ENCODE measurements around the gene DCAF7. TPM values are rescaled to one million over a fixed set of nuclear protein-coding genes. Genes with fewer than 3 reads are reported as not detected.
A peak's percentile ranks its signal among the peaks of the same experiment; 100 is the strongest.

Gene DCAF7
- total RNA-seq, 1 donor from 2014 or later, result 24.3 TPM

DNA sequence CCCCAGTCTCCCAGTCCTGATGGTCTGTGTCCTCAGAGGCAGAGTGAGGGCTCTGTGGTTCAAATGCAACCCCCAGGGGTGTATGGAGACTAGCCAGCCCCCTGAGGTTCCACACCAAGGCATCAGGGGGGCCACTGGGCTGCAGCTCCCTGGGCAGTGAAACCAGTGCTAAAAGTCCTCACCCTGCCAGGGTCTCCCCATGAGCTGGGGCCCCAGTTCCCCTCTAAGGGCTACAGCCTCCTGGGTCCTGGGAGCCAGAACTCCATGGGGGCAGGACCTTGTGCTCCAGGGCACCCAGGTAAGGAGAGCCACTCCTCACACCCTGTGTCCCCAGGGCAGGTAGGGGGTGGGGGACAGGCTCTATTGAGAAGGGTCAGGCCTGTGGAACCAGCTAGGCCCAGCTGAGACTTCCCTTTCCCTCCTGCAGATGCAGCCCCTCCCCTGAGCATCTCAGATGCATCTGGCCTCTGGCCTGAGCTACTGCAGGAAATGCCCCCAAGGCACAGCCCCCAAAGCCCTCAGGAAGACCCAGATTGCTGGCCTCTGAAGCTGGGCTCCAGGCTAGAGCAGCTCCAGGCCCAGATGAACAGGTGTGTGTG, 6.4 kb upstream of the DCAF7 start:
- DNase-seq (ENCODE audit: low spot score) (no peak), ATAC-seq (no peak)

DNA sequence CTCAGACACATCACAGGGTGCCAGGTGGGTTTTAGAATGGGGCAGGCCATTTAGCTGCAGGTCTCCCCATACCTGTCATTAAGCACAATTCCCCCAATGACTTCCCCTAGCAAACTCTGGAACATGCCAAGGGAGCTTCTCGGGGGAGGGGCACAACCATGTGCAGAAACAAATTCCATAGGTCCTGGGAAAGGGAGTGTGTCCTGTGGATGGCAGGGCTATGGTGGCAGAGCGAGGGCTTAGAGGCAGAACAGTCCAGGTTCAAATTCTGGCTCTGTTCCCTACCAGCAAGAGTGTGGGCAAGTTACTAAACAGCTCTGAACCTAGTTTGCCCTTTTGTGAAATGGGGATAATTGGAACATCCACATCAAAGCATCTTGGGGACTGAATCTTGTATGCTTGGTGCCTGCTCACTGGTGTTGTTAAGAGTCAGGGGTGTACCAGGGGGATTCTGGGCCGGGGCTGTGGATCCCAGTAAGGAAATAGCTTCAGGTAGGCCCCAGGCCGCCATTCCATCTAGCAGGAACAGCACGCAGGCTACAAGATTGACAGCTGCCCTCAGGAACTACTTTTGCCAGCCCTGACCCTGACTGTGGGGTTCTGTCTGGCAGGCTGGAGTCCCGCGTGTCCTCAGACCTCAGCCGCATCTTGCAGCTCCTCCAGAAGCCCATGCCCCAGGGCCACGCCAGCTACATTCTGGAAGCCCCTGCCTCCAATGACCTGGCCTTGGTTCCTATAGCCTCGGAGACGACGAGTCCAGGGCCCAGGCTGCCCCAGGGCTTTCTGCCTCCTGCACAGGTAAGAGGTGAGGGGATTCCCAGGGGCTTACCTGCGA, 5.6 kb upstream of the DCAF7 start:
- DNase-seq (ENCODE audit: low spot score) (no peak), ATAC-seq (no peak)

DNA sequence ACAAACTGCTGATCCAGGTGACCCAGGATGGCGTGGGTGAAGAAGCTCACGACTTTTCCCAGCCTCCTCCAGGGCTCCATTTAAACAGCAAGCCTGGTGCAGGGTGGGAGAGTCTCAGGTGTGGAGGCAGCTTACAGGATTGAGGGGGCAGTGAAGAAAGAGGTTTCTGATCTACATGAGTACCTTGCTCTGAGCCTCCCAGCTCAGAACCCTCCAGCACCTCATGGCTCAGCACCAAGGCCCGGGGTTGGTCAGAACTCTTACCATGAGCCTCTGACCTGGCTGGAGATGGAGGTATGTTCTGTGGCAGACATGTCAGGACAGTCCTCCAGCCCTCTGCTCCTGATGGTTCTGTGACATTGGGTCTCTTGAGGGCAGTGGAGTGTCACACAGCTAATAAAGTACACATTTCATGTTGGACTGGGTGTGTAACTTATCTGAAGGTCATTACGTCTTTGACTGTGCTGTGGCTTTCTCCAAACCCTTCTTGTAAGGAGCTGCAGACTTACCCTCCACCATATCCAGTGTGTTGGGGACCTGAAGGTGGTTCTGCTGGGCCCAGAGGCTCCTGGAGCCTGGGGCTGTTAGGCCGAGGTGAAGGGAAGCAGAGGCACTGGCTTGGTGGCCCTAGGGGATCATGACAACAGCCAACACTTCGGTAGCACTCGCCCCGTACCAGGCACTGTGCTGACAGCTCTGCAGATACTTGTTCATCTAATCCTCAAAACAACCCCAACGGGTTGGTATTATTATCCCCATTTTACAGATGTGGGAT, 3.8 kb upstream of the DCAF7 start:
- ATAC-seq, result no peak
- no peak for DNase-seq (ENCODE audit: low spot score)

DNA sequence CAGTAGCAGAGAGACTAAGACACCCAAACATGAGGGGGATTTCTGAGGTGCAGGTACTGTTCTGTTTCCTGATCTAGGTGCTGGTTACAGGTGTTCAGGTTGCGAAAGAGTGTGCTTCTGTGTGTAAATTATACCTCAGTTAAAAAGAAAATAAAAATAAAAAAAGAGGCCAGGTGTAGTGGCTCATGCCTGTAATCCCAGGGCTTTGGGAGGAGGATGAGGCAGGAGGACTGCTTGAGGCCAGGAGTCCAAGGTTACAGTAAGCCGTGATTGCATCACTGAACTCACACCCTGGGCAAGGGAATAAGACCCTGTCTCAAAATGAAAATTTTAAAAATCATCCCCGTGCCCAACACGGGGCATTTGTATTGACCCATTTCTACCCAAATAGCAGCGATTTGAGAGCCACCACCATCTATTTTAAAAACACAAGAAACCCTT, 3.2 kb upstream of the DCAF7 start:
- DNase-seq (ENCODE audit: low spot score), result peak; percentile 15

DNA sequence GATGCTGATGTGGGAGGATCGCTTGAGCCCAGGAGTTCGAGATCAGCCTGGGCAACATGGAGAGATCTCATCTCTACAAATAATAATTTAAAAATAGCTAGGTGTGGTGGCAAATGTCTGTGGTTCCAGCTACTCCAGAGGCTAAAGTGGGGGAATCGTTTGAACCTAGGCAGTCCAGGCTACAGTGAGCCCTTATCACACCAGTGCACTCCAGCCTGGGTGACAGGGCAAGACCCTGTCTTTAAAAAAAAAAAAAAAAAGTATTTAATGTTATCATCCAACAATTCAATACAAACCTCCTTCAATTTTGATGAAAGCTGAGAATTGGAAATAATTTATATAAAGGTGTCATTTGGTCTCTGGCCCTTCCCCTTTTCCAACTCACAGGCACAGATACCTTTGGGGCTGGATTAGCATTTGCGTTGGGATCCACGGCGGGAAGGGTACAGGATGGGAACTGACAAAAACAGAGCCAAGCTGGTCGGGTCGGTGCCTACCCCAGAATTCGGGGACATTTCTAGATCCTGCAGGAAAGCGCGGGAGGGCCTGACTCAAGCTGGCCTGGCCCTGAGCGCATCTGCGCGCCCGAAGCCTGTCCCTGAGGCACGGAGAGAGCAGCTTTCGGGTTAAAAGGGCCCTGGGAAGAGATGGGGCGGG, 860 bp upstream of the DCAF7 start:
- DNase-seq (ENCODE audit: low spot score) (peak; percentile 21), ATAC-seq (peak; percentile 36)

More for the DNA sequence above, 3.2 kb upstream of the DCAF7 start:
- ATAC-seq, result no peak

DNA sequence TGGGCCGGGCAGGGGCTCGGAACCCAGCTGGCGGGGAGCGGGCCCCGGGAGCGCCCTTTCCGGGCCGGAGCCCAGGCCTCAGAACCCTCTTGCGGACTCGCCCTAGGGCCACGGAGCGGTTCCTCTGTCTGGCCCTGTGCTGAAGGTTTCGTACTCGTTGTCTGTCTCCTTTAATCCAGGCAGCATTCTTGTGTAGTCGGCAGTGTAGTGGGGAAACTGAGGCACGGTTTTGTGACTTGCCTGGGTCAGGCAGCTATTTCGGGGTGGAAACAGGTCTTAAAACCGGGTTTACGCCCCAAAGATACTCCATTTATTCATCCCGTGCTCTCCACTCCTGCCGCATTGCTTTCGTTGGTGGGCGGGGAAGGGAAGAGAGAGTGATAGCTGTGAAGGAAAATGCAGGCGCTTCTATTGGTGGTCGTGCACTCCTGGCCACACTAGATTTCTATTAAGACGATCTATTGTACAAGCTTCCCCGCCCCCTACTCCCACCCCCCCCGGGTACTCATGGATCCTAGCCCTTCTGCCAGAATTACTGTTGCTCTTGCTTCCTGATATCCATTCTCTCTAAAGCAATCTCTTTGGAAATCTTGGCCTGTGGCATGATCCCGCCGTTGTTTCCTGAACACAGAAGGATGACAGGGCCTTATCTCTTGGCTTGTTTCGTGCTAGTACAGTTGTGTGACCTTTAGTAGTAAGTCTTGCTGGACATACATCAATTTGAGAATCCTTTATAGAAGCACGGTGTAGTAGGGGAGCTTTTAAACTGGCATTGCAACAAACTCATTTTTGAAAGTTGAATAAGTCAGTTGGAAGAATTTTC, 751 bp downstream of the DCAF7 start:
- peak; percentile 42 for DNase-seq (ENCODE audit: low spot score)

DNA sequence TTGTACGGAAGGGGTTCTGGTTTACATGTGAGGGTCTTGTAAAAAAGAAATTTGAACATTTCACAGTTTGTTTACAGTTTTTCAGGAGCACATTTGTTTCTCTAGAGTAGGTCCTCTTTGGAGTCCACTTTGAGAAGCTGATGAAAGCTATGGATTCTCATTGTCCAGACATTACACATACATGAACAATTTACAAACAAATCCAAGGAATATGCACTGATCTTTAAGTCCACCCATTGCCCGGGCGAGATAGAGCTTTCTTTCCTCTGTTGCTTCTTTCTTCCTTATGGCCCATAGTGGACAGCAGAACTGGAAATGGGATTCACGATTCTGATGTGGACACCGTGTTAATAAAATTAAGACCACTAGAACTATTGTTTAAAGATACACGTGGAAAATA, 1.9 kb downstream of the DCAF7 start:
- ATAC-seq (no peak), DNase-seq (ENCODE audit: low spot score) (no peak)

More for the DNA sequence above, 751 bp downstream of the DCAF7 start:
- peak; percentile 6 for ATAC-seq

DNA sequence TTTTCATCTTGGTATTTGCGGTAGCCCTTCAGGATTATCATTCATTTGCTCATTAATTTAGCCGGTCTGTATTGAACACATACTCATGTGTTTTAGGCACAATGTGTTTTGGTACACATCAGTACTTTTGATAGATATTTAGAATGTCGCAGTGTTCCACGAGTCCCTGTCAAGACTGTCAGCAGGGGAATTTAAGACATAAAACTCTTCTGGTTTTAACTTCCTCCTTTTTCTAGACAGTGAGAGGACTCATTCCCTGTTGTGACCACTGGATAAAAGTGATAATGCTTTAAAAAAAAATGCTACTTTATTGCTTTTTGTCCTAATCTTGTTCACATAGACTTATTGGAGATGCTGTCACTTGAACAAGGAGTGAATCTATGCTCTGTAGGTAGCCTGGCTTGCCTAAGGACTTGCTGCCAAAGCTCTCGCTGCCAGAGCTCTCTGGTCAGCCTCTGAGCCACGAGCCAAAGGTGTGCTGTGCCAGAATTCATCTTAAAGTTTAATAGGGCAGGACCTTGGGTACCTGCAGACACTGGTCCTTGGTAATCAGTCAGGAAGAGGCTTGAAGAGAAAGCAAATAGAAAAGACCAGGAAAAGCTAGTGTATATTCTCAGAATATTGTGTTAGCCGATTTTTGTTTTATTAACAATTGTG, 5.4 kb downstream of the DCAF7 start:
- ATAC-seq, result peak; percentile 96
- DNase-seq (ENCODE audit: low spot score), result peak; percentile 75

DNA sequence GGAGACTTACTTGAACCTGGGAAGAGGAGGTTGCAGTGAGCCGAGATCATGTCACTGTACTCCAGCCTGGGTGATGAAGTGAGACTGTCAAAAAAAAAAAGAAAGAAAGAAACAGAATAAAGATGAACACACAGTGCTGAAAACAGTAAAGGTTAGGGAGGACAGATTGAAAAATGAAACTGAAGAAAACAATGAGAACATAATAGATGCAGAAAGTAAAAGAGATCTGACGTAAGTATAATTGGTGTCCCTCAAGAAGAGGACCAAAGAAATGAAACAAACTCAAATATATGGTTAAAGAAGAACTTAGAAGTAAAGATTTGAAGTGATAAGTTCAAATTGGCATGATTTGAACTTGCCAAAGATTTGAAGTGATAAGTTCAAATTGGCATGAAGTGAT, 7.1 kb downstream of the DCAF7 start:
- DNase-seq (ENCODE audit: low spot score) (no peak), ATAC-seq (no peak)

DNA sequence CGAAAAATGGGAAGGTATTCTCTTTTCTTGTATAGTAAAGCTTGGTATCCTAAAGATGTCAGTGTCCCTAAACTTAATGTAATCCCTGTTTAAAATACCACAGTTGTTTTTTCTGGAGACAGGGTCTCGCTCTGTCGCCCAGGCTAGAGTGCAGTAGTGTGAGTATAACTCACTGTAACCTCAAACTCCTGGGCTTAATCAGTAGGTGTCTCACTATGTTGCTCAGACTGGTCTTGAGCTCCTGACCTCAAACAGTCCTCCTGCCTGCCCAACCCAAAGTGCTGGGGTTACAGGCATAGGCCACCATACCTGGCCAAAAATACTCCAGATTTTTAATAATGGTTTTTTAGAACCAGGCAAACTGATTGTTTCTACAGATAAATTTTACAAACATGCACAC, 8.2 kb downstream of the DCAF7 start:
- ATAC-seq, result no peak

DNA sequence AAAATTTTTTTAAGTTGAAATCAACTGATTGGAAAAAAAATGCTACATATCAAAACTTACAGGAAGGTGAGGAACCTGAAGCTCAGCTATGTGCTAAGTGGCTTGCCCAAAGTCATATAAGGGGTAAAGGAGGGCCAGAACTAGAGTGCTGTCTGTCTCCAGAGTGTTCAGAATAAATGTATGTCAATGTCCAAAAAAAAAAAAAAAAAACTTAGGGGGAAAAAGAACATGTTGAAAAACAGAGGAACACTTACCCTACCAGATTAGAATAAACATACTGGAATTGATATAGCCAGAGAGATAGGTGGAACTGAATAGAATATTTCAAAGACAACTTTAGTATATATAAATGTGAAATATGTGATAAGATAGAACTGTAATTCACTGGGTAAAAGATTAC, 11.5 kb downstream of the DCAF7 start:
- DNase-seq (ENCODE audit: low spot score), result no peak
- ATAC-seq, result no peak

More for the DNA sequence above, 8.2 kb downstream of the DCAF7 start:
- no peak for DNase-seq (ENCODE audit: low spot score)

DNA sequence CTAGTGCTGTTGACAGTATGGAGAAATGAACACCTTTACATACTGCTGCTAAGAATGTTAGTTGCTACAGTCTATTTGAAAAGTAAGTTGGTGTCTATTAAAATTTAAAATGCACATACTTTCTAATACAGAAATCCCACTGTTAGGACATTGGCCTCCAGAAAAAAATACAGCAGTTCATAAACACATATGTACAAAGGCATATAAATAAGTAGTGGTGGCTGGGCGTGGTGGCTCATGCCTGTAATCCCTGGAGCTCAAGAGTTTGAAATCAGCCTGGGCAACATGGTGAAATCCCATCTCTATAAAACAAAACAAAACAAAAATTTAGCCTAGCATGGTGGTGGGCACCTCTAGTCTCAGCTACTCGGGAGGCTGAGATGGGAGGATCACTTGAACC, 13.1 kb downstream of the DCAF7 start:
- no peak for ATAC-seq
- no peak for DNase-seq (ENCODE audit: low spot score)

DNA sequence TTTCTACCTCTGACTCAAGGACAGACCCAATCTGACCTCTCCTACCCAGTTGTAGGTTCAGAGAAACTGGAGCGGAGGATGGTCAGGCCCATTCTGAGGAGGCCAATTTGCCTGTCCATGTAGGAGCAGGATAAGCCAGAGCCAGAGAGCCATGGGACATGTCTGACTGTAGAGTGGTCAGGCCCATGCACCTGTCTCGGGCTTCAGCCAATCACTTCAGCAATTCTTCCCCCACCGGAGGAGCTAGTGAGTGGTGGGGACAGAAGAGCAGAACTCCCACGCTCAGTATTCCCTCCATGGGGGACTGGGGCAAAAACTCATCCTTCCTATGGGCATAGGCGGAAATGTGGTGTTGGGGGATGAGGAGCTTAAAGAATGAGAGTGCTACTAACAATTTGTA, 14.3 kb downstream of the DCAF7 start:
- ATAC-seq, result no peak
- DNase-seq (ENCODE audit: low spot score), result no peak

DNA sequence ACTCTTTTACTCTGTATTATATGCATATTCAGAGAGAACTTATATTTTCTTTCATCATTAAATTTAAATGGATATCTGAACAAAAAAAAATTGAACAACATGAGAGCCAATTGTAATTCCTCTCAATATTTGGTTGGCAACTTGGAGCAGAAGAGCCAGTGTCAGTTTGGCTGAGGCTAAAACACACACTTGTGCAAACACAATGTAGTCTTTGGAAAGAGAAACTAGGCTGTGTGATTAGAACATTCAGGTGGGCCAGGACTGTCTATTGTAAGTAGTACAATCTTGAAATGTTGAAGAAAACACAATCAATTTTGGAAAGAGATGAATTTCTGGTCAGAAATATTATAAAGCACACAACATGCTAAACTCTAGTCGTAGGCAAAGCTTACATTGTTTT, 17.0 kb downstream of the DCAF7 start:
- DNase-seq (ENCODE audit: low spot score), result no peak
- peak; percentile 84 for ATAC-seq

DNA sequence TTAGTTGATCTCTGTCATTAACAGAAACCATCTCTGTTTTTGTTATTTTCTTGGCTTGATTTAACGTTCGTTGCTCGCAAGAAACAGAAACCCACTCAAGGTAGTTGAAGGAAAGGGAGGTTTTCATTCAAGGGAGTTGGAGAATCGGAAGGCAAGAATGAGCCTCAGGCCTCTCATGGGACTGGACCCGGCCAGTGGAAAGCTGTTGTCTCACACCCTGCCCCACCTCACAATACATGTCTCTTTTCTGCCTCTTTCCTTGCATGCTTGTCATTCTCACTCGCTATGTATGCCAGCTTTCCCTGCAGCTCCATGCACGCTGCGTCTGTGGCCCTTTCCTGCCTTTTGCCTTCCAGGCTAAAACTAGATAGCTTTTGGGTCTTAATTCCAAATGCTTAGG, 18.3 kb downstream of the DCAF7 start:
- DNase-seq (ENCODE audit: low spot score) (no peak), ATAC-seq (no peak)

DNA sequence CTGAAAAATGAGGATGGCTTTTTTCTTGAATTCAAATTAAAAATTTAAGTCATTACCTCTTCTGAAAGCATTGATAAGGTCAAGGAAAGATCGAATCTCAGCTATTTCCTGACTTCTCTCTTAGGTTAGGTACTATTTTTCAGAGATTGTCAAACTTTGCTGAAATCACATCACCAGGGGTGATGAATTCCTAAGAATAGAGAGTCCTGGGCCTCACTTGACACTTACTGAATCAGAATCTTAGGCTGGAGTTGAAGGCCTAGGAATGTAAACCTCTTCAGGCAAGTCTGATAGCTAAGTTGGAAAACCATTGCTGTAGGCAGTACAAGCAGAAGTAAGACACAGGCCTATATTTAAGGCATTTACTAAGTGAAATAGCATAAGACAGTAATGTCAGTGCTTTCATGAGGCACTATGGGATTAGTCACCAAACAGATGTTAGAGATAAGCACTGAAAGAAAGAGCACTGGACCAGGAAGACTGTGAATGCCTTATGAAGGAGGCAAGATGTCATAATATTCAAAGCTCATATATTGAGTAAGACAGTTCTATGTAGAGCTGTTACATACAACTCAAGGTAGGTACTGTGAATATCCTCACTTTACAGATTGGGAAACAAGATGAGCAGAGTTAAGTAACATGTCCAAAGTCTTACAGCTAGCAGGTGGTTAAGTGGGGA, 21.5 kb downstream of the DCAF7 start:
- peak; percentile 48 for ATAC-seq

DNA sequence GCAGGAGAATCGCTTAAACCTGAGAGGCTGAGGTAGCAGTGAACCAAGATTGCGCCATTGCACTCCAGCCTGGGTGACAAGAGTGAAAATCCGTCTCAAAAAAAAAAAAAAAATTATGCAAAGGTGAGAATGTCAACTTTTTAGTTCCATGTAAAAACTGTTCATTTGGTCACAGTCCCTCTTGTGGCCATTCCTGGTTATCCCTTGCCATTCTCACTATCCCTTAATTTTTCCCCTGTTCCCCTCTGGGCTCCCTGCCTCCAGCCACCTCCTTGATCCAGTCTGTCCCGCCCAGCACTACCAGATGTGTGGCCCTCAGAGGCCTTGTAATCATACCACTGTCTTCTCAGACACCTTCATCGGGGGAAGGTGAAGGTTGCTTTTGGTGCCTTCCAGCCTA, 23.4 kb downstream of the DCAF7 start:
- ATAC-seq (peak; percentile 56), DNase-seq (ENCODE audit: low spot score) (no peak)

More for the DNA sequence above, 21.5 kb downstream of the DCAF7 start:
- DNase-seq (ENCODE audit: low spot score), result no peak

DNA sequence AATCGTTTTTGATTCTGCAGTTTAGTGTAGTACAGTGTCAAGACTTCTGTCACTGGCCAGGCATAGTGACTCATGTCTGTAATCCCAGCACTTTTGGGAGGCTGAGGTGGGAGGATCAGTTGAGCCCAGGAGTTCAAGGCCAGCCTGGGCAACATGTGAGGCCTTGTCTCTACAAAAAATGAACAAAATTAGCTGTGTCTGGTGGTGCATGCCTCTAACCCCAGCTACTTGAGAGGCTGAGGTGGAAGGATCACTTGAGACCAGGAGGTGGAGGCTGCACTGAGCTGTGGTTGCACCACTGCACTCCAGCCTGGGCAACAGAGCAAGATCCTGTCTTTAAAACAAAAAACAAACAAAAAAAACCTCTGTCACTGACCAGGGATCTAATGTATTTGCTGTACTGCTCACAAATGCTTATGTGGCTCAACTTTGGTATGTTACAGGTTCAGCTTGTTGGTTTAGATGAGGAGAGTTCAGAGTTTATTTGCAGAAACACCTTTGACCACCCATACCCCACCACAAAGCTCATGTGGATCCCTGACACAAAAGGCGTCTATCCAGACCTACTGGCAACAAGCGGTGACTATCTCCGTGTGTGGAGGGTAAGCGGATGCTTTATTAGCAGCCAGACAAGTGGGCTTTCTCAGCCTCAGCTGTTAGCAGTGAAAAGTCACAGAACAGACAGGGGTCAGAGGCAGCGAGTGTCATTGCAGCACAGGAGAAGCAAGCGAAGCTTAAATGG, 27.9 kb downstream of the DCAF7 start:
- ATAC-seq (no peak), DNase-seq (ENCODE audit: low spot score) (no peak)

DNA sequence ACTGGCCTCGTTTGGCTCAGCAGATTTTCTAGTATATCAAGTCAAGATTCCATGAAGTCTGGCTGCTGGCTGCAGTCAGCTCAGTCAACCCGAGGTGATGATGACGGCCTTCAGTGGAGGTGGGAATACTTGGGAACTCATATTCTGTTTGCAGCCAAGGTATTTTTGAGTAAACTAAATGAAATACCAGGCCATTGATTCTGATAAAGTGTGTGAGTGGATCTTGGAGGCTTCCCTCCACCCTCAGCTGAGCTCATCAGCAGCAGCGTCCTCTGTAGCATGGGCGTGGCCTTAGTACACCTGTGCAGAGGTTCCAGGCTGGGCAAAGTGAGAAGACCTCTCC, 28.5 kb downstream of the DCAF7 start:
- DNase-seq (ENCODE audit: low spot score), result no peak
- ATAC-seq, result no peak
